ENCODE results near the gene MAN2A2.
"Not testable (repeated sequence)": the region's sequence is repeated elsewhere in the genome, so short reads cannot be mapped to it uniquely, and the experiment has no call there.

The MAN2A2 gene

DNA sequence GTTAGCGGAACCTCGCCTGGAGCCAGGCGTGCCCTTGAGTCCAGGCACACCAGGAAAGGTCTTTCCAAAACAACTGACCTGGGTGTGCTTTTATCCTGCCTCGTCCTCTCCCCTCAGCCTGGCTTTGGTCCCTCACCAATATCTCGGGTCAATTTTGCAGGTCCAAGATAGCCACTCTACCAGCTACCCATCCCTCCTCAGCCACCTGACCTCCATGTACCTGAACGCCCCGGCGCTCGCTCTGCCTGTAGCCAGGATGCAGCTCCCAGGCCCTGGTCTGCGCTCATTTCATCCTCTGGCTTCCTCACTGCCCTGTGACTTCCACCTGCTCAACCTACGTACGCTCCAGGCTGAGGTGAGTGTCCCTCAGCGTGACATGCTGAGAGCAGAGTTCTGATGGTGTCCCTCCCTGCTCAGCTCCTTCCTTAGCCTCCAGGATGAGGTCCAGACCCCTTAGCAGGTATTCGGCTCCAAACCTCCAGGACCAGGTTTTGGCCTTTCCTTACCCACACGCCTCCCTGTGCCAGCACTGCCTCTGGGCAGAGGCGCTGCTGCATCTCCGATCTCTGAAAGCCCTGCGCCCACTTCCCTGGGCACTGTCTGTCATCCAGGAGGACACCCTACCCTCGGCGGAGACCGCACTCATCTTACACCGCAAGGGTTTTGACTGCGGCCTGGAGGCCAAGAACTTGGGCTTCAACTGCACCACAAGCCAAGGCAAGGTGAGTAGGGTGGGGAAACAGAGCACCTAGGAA is 15.1 kb downstream of the MAN2A2 start:
- no peak for DNase-seq (ENCODE audit: low read depth in 2 of 2)

DNA sequence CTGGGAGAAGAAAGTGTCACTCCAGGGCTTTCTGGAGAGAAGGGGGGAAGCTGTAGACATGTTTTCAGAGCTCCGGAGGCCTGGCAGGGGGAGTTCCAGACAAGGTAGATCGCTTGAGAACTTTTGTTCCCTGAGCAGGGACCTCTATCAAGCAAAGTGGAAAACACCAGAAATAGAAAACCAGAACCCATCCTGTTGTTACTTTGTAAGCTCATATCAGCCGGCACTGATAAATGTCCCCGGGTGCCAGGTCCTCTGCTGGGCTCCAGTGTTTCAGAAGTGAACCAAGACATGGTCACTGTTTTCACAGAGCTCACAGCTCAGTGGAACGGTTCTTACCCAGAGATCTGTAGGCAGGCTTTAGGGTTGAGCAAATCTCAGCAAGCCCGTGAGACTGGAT is 15.7 kb downstream of the MAN2A2 start:
- no peak for DNase-seq (ENCODE audit: low read depth in 2 of 2)

DNA sequence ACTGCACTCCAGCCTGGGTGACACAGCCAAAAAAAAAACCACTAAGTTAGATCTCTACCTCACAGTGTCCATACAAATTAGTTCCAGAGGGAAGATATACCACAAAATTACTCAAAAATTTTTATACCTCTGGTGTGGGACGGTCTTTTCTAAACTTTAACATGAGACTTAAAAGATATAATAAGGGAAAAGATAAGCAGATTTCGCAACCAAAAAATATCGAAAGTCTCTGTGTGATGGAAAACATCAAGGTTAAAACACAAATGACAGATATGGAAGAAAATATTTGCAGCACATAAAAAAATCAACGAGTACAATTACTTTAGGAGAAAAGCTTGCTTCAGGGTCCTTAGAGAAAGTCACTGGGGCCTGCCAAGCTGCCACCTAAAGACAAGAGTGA is 18.8 kb downstream of the MAN2A2 start:
- no peak for DNase-seq (ENCODE audit: low read depth in 2 of 2)

DNA sequence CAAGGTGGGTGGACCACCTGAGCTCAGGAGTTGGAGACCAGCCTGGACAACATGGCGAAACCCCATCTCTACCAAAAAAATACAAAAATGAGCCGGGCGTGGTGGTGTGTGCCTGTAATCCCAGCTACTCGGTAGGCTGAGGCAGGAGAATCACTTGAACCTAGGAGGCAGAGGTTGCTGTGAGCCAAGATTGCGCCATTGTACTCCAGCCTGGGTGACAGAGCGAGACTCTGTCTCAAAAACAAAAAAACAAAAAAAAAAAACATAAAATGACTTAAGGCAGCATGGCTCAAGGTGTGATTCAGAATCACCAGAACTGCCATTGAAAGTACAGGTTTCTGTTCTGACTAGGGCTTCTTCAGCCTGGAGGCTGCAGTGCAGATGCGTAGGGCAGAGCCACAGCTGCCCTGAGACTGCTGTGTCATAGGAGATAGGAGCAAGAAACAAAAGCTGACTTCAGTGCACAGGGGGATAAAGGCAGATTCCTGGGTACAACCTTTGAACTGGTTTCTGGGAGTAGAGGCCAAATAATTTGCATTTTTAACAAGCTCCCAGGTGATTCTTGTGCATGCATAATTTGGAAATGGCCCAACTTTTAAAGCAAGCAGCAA is 19.7 kb downstream of the MAN2A2 start:
- peak in 1 of 2 donors; percentile 37 for DNase-seq (ENCODE audit: low read depth in 2 of 2)

DNA sequence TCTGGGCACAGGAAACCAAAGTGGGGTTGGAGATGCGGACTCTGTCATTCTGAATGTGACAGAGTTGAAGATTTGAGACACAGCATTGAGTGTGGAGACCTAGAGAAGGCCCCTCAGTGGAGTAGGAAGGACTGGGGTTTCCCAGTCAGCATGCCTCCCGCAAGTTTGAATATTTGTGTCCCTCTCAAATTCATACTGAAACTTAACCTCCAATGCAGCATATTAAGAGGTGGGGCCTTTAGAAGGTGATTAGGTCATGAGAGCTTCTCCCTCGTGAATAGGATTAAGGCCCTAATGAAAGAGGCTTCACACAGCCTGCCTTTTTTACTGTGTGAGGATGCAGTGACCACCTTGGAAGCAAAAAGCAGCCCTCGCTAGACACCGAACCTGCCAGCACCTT is 21.3 kb downstream of the MAN2A2 start:
- DNase-seq (ENCODE audit: low read depth in 2 of 2): no peak

DNA sequence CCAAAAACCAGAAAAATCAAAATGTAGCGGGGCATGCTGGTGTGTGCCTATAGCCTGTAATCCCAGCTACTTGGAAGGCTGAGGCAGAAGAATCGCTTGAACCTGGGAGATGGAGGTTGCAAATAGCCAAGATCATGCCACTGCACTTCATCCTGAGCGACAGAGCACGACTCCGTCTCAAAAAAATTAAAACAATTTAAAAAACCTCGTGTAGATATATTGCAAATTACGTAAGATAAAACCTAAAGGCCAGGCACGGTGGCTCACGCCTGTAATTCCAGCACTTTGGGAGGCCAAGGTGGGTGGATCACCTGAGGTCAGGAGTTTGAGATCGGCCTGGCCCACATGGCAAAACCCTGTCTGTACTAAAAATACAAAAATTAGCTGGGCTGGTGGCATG is 23.7 kb downstream of the MAN2A2 start:
- DNase-seq (ENCODE audit: low read depth in 2 of 2): not testable (repeated sequence)

DNA sequence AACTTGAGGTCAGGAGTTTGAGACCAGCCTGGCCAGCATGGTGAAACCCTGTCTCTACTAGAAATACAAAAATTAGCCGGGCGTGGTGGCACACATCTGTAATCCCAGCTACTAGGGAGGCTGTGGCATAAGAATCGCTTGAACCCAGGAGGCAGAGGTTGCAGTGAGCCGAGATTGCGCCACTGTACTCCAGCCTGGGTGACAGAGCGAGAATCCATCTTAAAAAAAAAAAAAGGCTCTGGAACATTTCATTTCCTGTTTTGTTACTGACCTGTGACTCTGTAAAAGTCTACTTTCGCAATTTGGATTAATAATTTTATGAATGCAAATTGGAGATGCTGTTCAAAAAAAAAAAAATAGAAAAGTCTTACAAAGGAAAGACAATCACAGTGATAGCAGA is 25.0 kb downstream of the MAN2A2 start:
- not testable (repeated sequence) for DNase-seq (ENCODE audit: low read depth in 2 of 2)

DNA sequence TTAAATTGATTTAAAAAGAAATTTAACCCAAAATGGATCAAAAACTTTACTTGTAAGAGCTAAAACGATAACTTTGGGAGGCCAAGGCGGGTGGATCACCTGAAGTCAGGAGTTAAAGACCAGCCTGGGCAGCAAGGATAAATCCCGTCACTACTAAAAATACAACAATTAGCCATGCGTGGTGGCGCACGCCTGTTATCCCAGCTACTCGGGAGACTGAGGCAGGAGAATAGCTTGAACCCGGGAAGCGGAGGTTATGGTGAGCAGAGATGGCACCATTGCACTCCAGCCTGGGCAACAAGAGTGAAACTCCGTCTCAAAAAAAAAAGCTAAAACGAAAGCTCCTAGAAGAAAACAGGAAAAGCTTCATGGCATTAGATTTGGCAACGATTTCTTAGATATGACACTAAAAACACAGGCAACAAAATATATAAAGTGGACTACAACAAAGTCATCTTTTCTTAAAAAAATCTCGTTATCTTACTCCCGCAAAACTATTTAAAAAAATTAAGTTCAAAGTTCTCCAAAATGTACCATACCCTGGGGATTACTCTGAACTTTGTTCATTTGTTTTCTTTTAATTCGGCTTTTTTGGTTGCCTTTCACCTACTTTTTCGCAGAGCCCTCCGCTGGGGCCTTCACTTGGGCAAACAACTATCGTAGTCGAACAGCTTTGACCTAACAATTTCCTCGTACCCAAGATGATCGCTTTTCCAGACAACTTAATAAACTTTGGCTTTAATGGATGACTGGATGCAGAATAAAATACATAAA is 26.3 kb downstream of the MAN2A2 start:
- no peak for DNase-seq (ENCODE audit: low read depth in 2 of 2)

DNA sequence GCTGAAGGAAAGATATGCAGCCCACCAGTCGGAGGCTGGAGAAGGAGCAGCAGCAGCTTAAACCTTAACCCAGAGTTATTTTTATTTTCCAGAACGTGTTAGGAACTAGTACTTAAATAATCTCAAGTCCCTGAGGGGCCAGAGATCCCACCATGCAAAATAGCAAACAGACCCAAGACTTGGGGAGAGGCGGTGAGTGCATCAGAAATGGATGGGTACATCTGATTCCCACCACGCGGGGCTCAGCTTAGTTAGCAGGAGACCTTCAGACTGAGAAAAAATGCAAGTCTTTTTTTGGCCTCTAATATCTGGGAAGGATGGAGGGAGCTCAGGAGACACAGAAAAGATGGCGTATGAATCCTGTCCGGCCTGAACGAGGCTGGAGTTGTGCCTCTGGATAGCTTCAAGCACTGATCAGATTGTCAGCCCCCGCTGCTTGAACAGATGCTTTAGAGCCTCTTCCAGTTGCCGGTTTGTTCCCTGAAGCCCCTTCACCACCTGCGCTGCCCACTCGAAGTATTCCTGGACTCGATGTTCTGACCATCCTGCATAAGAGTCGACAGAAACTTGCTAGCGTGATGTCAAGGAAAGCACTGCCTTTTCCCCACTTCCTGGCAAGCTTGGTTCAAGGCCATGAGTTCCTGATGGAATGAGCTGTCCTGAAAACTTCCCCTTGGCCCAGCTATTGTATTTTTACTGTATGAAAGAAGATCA is 27.9 kb downstream of the MAN2A2 start:
- no peak for DNase-seq (ENCODE audit: low read depth in 2 of 2)

DNA sequence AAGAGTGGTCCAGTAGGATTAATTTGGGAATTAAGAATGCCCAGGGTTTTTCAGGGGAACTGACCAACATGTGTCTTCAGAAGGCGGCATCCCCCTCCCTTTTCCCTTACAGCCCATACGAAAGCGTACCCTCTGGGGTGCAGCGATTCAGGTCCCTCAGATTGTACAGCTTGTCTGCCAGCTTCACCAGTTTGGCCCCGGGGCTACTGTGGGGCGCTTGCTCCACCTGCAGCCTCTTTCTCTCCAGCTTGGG is 28.4 kb downstream of the MAN2A2 start:
- DNase-seq (ENCODE audit: low read depth in 2 of 2): no peak

DNA sequence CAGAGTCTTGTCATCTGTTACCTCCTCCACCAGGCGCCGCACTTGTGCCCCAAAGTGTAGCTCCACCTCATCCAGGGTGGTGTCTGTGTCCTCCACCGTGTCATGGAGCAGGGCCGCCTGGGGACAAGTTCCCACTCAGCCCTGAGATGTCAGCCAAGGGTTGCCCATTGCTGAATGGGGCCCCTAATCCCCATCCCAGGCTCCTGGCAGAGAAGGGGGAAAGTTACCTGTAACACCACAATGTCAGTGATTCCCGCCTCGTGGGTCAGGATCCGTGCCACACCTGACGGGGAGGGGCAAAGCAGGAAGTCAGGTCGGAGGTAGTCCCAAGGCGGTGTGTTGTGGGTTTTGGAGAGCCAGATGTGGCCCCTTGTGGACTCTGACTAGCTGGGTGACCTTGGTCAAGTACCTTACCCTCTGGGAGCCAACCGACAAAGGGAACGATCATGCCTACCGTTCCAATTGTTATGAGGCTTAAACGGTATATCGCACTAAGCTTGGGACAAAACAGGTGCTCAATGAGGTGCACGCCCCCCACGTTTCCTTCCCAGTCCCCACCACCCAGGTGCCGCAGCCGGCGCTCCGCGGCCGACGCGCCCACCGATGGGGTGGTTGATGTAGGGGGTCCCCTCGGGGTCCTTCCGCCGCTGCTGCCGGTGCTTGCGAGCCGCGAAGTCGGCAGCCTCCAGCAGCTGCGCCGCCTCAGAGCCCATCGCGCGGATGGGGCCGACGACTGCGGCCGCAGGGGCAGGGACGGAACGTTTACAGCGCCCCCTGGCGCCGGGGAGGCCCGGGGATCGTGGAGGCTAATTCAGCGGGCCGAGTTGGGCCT is 28.9 kb downstream of the MAN2A2 start, which contains the start of gene HDDC3:
TSS of gene HDDC3 (minus strand) at position 722 of the 832 bp plus-strand sequence. CDS start at position 713, 9 bp downstream.
- DNase-seq (ENCODE audit: low read depth in 2 of 2): peak; percentile 82 to 85

DNA sequence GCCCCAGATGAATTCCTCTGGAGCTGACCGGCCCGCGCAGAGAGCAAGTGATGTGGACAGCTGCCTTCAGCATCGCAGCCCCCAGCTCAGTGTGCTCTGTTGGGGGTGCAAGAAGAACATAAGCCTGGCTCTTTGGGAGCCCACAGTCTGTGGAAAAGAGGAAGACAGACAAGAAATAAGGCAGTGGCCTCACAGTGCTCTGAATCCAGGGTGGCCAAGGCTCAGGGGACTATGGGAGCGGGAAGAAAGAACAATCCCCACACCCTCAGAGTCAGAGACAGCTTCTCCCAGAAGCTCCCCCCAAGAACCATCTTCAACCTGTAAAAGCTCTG is 29.5 kb downstream of the MAN2A2 start:
- no peak for DNase-seq (ENCODE audit: low read depth in 2 of 2)

DNA sequence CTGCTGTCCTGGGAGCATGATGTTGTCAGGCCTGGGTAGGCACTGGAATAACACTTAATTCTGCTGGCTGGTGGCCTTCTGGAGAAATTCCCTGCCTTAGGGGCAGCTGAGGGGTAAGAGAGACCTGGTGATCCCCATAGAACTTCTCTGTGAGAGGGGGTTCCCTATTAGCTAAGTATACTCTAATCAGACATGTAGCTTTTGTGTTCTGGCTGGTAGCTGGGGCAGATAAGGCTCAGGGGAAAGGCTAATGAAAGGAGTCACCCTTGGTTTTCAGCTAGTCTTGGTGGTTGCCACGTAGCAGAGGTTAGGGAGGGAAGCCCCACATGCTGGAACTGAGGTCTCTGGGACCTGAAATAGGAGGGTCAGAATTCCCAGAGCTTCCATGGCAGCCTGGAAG is 30.2 kb downstream of the MAN2A2 start:
- no peak for DNase-seq (ENCODE audit: low read depth in 2 of 2)

DNA sequence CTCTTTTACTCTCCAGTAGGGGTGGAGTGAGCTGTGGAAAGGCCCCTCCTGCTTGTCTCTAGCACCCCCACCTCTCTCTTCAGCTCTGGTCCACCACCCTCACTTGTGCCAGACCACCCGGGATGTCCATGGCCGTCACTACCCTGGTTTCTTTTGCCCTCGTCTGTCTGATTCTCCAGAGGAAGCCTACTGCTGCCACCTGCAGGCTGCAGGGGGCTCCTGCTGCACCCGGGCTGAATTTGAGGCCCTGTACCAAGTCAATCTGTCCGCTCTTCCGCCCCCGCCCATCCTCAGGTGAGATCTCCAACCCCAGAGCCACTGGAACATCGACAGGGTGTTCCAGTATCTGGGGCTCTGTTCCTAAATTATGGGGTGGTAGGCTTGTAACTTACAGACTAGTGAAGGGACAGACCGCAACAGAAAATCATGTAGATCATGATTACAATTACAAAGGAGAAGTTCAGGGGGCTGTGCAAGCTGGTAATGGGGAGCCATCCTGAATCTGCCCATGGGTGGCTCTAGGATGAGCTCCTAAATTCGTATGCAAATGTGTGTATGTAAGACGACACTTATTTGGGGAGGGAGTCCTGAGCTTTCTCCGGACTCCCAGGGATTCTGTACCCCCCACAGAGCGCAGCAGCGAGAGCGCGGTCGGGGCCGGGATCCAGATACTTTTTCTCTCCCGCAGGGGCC is 31.3 kb downstream of the MAN2A2 start:
- DNase-seq (ENCODE audit: low read depth in 2 of 2): peak; percentile 77 to 87

DNA sequence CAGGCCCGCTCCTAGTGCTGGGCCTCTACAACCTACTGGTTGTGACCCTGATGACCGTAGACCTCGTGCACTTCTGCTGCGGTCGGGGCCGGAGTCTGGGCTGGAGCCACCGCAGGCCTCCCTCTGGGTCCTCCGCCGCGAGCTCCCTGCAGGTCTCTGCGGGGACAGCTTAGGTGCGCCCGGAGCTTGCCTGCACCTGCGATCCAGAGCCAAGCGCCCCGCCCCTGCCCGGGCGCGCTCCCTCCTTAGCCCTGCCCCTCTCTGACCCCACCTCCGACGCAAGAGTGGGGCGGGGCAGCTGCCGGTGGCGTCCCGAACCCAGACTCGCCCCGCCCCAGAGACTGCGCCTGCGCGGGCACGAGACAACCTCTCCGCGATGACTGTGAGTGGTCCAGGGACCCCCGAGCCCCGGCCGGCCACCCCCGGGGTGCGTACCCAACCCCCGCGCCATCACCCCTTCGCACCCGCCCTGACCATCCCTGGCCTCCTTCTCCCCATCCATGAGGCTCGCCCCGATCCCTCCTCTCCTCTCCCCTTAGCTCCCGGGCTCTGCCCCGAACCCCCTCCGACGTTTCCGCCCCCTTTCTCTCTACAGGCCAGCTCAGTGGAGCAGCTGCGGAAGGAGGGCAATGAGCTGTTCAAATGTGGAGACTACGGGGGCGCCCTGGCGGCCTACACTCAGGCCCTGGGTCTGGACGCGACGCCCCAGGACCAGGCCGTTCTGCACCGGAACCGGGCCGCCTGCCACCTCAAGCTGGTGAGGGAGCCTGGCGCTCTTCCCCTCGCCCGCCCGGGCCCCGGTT is 32.0 kb downstream of the MAN2A2 start, which contains the start of gene UNC45A:
TSS of gene UNC45A (plus strand) at position 337 of the 803 bp plus-strand sequence. CDS start at position 377, 40 bp downstream.
- peak; percentile 90 to 94 for DNase-seq (ENCODE audit: low read depth in 2 of 2)

DNA sequence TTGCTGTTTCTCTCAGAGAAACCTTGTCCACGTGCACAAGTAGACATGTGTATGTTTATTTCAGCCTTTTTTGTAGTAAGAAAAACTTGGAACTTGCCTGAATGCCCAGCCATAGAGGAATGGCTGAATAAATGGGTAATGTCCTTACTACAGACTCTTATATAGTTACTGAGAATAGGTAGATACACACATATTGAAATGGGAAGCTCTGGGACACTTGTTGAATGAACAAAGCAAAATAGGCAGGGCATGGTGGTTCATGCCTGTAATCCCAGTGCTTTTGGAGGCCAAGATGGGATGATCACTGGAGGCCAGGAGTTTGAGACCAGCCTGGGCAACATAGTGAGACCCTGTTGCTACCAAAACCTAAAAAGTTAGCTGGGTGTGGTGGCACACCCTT is 33.7 kb downstream of the MAN2A2 start:
- DNase-seq (ENCODE audit: low read depth in 2 of 2): no peak

DNA sequence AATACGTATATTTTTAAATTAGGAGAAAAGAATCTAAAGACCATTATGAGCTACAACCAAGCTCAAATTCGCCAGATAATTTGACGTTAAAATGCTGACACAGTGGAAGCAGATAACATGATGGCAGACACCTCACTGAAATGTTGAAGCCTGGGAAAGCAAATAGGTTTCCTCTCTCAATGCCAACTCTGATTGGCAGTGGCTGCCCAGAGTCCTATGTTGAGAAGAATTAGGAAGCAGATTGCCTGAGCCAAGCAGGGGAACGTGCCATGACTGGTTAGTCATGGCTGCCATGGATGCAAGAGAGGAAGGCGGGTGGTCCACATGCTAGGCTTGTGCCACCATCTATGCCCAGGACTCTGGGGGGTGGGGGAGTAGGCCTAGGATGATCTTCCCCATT is 35.2 kb downstream of the MAN2A2 start:
- no peak for DNase-seq (ENCODE audit: low read depth in 2 of 2)

DNA sequence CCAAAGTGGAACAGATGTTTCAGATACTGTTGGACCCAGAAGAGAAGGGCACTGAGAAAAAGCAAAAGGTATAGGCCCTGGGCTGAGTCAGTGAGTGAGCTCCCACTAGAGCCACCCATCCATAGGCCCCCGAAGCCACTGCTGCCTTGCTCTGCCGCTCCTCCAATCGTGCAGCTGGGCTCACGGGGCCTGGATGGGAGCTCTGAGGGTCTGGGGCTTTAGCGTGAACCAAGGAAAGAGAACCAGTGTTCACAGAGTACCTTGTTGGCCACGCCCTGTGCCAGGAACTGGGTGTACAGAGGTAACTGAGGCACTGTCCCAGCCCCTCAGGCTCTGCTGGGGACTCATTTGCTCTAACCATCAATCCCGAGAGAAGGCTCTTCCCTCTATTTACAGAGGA is 36.7 kb downstream of the MAN2A2 start:
- no peak for DNase-seq (ENCODE audit: low read depth in 2 of 2)

DNA sequence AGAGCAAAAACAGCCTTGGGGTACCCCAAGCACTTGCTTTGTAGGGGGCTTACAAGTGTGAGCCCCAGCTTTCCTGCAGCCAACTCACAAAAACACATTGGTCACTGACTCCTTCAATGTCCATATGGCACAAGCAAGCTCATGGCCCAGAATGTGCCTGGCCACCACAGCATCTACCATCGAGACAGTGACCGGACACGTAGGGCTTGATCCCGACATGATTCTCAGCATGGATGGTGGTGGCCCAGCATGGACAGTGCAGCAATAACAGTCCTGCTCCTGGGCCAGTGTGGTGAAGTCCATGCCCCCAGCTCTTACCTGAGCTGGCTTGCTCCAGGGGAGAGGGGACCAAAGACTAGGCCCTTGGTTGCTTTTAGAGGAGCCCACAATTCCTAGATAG is 37.9 kb downstream of the MAN2A2 start:
- DNase-seq (ENCODE audit: low read depth in 2 of 2): no peak
